Activated CD8-positive, alpha-beta memory T cell treated with anti-CD3 and anti-CD28 coated beads for 36 hours (primary cell): Measurements from ENCODE around the gene CERK. TPM values are rescaled to one million over a fixed set of nuclear protein-coding genes. Genes with fewer than 3 reads are reported as not detected.

Source experiments
- CTCF ChIA-PET: fragments of 350-600 bp; sonication (Branson Sonifier 250); formaldehyde crosslinking; loops from one replicate; lab custom pipeline; 2021; ENCODE audit warnings: antibody characterized with exemption; lab: Charles Lee
- POLR2A ChIA-PET: fragments of 350-600 bp; sonication (Branson Sonifier 250); formaldehyde crosslinking; loops from one replicate; lab custom pipeline; 2021; ENCODE audit warnings: antibody characterized with exemption; lab: Charles Lee
- total RNA-seq, 2 experiments: library from RNA; stranded (reverse); gene quantifications; one replicate each; pipeline ENCODE4 v1.2.3, GENCODE V29; 2021

CERK gene
- total RNA-seq, 2 experiments from 2014 or later, result 52.8 to 56.0 TPM

DNA sequence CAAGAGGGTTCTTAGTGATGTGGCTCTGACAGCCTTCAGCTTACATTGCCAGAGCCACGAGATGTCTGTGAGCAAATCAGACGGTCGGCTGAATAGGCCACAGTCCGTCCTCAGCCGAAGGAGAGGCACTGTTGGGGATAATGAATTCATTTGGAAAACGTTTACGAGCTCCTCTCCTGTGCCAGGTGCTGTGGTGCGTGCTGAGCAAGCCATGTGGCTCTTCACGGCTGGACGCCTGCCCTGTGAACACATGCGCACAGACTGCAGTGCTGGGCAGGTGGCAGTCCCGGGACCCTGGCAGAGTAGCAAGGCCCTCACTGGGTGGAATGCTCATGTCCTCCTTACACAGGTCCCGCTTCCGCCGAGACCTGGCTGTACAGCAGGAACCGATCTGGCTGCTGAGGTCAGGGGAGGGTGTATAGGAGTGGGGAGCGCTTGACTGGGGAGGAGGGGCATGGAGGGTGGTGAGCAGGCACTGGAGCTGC is 31.2 kb upstream of the CERK start:
- POLR2A ChIA-PET, result interaction anchor here (0.6 kb wide), 1 partner anchor 675 kb away, joined by 4 read pairs; no protein-coding TSS in a partner anchor
- CTCF ChIA-PET, result interaction anchor here (0.6 to 1.4 kb wide), 3 partner anchors 24 to 1328 kb away, joined by 3 to 4 read pairs (median 3); no protein-coding TSS in a partner anchor

DNA sequence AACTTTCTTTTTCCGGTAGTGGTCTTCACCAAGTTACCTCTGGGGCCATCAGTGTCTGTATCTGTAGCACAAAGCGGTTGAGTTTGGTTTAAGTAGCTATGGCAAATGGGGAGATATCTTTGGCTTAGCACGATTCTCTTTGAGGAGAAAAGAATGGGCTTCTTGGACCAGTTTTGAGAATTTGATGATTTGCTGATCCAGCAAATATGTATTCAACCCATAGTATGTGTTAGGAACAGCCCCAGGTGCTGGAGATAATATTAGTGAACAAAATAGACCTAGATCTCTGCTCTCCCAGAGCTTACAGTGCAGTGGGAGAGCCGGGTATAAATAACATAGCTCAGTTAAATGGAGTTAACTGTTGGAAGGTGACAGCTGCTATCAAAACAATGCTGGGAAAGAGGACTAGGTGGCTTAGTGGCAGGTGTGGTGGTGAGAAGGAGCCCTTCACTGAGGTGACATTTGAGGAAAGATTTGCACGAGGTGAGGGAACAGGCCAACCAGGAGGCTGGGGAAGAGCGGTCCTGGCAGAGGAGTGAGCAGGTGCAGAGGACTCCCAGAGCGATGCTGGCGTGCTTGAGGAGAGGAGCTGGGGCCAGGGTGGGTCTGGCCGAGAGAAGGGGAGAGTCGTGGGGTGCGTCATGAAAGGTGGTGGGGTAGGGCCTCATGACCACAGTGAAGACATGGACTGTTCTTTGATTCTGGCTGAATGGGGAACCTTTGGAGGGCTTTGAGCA is 29.4 kb upstream of the CERK start:
- CTCF ChIA-PET, result no interaction called here
- POLR2A ChIA-PET, result no interaction called here

- POLR2A ChIA-PET, result no interaction called here
- CTCF ChIA-PET, result interaction anchor here (1.0 kb wide), 1 partner anchor 37 kb away, joined by 3 read pairs; no protein-coding TSS in a partner anchor
These were observed 28.6 kb upstream of the CERK start for GRCh38 chr22:46766611-46767010.

GRCh38 chr22:46764779-46765485 is 26.9 kb upstream of the CERK start:
- ChIA-PET POLR2A (interaction anchor here (1.0 kb wide), 1 partner anchor 9 kb away, joined by 3 read pairs; no protein-coding TSS in a partner anchor), CTCF (interaction anchor here (0.8 kb wide), 1 partner anchor 38 kb away, joined by 3 read pairs; no protein-coding TSS in a partner anchor)

- ChIA-PET POLR2A (interaction anchor here (1.0 to 2.3 kb wide), 2 partner anchors 9 to 28 kb away, joined by 3 to 10 read pairs; no protein-coding TSS in a partner anchor), CTCF (no interaction called here)
These were observed 26.2 kb upstream of the CERK start for GRCh38 chr22:46764140-46764680.

DNA sequence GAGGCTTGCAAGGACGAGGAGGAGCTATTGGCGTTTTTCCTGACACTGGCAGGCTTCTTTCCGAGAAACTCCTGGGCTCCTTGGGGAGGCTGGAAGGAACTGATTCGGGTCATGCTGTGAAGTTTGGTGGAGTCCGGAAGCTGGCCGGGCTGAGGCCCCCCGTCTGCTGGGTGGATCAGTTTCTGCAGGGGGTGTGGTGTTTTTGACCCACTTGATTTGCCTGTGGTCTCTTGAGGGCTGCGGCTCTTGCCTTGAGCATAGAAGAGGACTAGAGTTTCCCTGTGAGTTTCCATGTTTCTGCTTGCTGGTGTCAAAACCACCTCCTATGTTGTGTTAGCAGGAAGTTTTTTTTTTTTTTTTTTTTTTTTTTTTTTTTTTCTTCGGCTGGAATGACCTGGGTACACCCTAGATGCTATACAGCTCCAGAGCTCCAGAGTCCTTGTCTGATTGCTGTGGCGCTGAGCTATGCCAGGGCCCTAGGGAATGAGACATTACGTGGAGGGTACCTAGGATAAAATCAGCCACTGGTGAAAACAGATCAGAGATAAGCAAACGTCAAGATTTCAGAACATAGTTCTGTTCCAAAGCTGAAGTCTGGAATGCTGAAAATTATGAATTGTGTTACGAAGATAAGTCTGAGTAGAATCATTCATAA is 25.1 kb upstream of the CERK start:
- CTCF ChIA-PET, result interaction anchor here (1.2 to 1.5 kb wide), 7 partner anchors 12 to 200 kb away, joined by 4 to 8 read pairs (median 4); no protein-coding TSS in a partner anchor
- POLR2A ChIA-PET, result interaction anchor here (0.7 to 2.3 kb wide), 10 partner anchors 11 to 149 kb away, joined by 3 to 17 read pairs (median 4); no protein-coding TSS in a partner anchor

- ChIA-PET CTCF (interaction anchor here (0.8 to 1.5 kb wide), 8 partner anchors 12 to 199 kb away, joined by 3 to 8 read pairs (median 4); no protein-coding TSS in a partner anchor), POLR2A (interaction anchor here (0.7 to 2.3 kb wide), 13 partner anchors 11 to 148 kb away, joined by 3 to 17 read pairs (median 4); partner anchors contain the start of gene CERK)
These were observed 24.4 kb upstream of the CERK start, which contains the start of gene TBC1D22A for GRCh38 chr22:46762238-46763050. Gene TBC1D22A, plus strand, starts transcription at chr22:46762650. Its CDS starts 137 bp downstream, at chr22:46762787.

- ChIA-PET POLR2A (interaction anchor here (0.7 to 2.3 kb wide), 8 partner anchors 12 to 147 kb away, joined by 3 to 17 read pairs (median 4); partner anchors contain the start of gene CERK), CTCF (interaction anchor here (0.8 to 3.4 kb wide), 5 partner anchors 13 to 42 kb away, joined by 3 to 27 read pairs (median 5); no protein-coding TSS in a partner anchor)
These were observed 23.6 kb upstream of the CERK start for GRCh38 chr22:46761539-46762237.

- CTCF ChIA-PET, result interaction anchor here (0.7 to 3.4 kb wide), 2 partner anchors 11 to 42 kb away, joined by 3 to 27 read pairs; no protein-coding TSS in a partner anchor
- POLR2A ChIA-PET, result no interaction called here
These were observed 23.0 kb upstream of the CERK start for GRCh38 chr22:46761017-46761416.

DNA sequence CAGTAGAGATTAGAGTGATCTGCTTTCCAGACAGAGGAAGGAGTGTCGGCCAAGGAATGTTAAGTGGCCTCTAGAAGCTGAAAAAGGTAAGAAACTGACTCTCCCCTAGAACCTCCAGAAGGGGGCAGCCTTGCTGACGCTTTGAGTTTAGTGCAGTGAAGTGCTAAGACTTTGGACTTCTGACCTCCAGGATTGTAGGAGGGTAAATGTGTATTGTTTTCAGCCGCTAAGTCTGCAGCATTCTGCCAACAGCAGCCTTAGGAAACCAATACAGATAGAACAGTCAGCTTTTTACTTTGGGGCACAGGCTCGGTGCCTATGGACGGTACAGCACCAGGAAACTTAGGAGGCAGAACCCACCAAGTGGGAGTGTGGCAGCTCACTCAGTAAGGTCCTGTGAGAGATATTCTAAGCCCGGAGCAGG is 20.8 kb upstream of the CERK start:
- ChIA-PET POLR2A (interaction anchor here (0.5 kb wide), 1 partner anchor 93 kb away, joined by 4 read pairs; no protein-coding TSS in a partner anchor), CTCF (interaction anchor here (0.8 to 3.4 kb wide), 16 partner anchors 10 to 114 kb away, joined by 3 to 27 read pairs (median 4); no protein-coding TSS in a partner anchor)

GRCh38 chr22:46758121-46758520 is 20.1 kb upstream of the CERK start:
- POLR2A ChIA-PET, result no interaction called here

GRCh38 chr22:46757104-46757503 is 19.1 kb upstream of the CERK start:
- POLR2A ChIA-PET, result no interaction called here
- CTCF ChIA-PET, result interaction anchor here (1.2 to 2.1 kb wide), 2 partner anchors 17 to 46 kb away, joined by 4 to 7 read pairs; no protein-coding TSS in a partner anchor

More at GRCh38 chr22:46758121-46758520, 20.1 kb upstream of the CERK start:
- CTCF ChIA-PET, result interaction anchor here (0.8 to 3.4 kb wide), 15 partner anchors 9 to 113 kb away, joined by 3 to 27 read pairs (median 4); no protein-coding TSS in a partner anchor

DNA sequence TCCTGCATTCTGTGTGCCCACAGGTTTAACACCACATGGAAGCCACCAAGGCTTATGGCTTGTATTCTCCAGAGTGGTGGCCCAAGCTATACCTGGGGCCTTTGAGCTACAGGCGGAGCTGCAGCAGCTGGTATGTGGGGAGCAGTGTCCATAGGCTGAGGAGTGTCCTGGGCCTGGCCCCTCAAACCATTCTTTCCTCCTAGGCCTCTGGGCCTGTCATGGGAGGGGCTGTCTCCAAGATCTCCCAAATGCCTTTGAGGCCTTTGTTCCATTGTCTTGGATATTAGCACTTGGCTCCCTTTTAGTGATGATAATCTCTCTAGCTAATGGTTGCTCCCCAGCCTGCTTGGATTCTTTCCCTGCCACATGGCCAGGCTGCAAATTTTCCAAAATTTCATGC is 18.0 kb upstream of the CERK start:
- ChIA-PET POLR2A (no interaction called here), CTCF (interaction anchor here (1.2 to 2.1 kb wide), 3 partner anchors 17 to 47 kb away, joined by 3 to 7 read pairs (median 4); no protein-coding TSS in a partner anchor)

- CTCF ChIA-PET, result interaction anchor here (0.6 to 1.3 kb wide), 2 partner anchors 17 to 23 kb away, joined by 3 to 4 read pairs; no protein-coding TSS in a partner anchor
- POLR2A ChIA-PET, result no interaction called here
These were observed 17.5 kb upstream of the CERK start for GRCh38 chr22:46755525-46755924.

GRCh38 chr22:46754826-46755225 is 16.8 kb upstream of the CERK start:
- POLR2A ChIA-PET, result no interaction called here
- CTCF ChIA-PET, result interaction anchor here (0.6 kb wide), 1 partner anchor 22 kb away, joined by 4 read pairs; no protein-coding TSS in a partner anchor

DNA sequence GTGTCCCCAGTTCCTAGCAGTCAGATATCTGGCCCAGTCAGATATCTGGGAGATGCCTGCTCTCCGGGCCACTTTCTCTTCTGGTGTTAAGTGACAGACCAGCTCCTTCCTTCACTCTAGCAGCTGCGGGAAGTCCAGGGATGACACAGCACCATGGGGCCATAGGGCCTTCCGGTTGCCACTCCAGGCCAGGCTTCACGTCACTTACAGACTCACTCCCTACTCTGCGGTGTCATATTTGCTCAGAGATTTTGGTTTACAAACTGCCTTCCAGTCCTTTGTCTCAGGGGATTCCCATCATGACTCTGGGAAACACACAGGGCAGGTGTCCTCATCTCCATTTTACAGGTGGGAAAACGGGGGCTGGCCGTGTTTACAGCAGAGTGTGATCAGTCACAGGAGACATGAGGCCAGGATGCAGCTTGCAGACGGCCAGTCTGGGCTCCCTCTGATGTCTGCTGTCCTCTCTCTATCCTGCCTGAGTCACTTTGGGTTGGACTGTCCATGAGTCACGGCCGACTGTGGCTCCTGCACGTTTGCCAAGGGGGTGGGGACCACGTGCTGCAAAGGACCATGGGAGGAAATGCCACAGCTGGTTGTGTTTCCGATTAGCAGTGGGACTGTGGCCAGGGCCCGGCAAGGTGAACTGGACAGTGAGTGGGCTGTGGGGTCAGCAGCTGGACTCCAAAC is 16.2 kb upstream of the CERK start:
- ChIA-PET CTCF (no interaction called here), POLR2A (no interaction called here)
